HG03558 (cell line): ENCODE measurements around the gene ZNF117.
"Not testable (repeated sequence)": the region's sequence is repeated elsewhere in the genome, so short reads cannot be mapped to it uniquely, and the experiment has no call there.

Experiments
- ATAC-seq: cut with Tn5 transposase; IDR thresholded peaks from one replicate; pipeline ENCODE4 v1.9.1; 2021; ENCODE audit warnings: moderate number of reproducible peaks; ENCODE audit not compliant: unreplicated experiment; ENCODE audit errors: extremely low read depth

ZNF117 gene

DNA sequence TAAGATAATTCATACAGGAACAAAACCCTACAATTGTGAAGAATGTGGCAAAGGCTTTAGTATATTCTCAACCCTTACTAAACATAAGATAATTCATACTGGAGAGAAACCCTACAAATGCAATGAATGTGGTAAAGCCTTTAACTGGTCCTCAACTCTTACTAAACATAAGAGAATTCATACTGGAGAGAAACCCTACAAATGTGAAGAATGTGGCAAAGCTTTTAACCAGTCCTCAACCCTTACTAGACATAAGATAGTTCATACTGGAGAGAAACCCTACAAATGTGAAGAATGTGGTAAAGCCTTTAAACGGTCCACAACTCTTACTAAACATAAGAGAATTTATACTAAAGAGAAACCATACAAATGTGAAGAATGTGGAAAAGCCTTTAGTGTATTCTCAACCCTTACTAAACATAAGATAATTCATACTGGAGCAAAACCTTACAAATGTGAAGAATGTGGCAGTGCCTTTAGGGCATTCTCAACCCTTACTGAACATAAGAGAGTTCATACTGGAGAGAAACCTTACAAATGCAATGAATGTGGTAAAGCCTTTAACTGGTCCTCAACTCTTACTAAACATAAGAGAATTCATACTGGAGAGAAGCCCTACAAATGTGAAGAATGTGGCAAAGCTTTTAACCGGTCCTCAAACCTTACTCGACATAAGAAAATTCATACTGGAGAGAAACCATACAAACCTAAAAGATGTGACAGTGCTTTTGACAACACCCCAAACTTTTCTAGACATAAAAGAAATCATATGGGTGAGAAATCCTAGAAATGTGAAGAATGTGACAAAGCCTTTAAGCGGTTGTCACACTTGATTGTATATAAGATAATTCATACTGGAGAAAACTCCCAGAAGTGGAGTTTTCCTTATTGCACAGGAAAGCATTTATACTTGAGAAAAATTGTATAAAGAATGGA is 62.3 kb downstream of the ZNF117 start:
- ATAC-seq, result not testable (repeated sequence)
